Bone marrow (tissue), 2 donors: ENCODE data around the gene SIGLEC1.

Source experiments
- DNase-seq, 2 donors: peaks; one replicate each; lab custom pipeline; 2025; lab: John Stamatoyannopoulos, UW

Gene SIGLEC1

DNA sequence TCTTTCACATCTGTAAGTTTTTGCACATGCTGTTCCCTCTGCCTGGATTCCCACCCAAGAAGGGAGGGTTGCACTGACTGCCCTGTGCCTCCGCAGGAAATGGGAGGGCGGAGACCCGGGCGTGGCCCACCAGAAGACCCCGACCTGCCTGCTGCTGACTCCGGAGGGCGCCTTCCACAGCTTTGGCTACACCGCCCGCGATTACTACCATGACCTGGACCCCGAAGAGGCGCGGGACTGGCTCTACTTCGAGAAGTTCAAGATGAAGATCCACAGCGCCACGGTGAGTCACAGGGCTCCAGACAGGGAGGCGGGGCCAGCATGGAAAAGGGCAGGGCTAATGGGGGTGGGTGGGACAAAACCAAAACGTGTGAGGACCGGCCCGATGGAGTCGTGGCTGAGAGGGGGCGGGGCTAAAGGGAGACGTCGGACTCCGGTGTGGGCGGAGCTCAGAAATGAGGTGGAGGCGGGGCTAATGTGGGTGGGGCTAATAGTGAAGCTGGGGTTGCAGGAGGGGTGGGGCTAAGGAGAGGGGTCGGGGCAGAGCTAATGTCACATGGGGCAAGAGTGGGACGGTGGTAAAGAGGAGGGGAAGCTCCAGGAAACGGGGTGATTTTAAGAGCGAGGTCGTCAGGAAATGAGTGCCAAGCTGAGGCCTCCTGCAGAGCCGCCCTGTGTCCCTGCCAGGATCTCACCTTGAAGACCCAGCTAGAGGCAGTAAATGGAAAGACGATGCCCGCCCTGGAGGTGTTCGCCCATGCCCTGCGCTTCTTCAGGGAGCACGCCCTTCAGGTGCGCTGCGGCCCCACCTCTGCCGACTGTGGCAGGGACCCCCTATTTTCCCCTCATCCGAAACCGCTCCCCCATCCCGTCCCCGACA is 32.6 kb upstream of the SIGLEC1 start:
- peak in 1 of 2 donors; percentile 74 for DNase-seq

DNA sequence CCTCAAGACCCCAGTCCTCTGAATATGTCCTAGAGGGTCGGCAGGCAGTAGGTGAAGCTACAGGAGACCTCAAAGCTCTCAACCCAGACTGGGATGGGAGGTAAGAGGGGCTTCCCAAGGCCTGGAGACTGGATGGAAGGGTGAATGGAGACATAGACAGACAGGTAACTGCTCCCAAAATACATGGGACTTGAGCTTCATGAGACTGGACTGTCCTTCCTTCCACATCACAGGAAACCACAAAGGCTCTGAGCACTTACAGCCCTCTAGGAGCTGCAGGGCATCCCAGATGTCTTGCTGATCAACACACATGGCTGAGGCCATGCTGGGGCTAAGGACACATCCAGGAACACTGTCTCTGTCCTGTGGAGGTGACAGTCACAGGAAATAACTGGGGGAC is 31.6 kb upstream of the SIGLEC1 start:
- no peak for DNase-seq

DNA sequence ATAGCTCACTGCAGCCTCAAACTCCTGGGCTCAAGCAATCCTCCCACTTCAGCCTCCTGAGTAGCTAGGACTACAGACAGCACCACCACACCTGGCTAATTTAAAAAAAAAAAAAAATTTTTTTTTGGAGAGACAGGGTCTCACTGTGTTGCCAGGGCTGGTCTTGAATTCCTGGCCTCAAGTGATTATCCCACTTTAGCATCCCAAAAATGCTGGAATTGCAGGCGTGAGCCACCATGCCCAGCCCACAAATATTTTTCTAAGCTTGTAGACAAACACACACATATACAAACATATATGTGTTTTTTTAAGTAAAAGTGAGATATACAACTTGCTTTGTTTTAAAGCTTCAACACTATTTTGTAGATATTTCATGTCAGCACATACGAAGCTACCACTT is 30.9 kb upstream of the SIGLEC1 start:
- no peak for DNase-seq

DNA sequence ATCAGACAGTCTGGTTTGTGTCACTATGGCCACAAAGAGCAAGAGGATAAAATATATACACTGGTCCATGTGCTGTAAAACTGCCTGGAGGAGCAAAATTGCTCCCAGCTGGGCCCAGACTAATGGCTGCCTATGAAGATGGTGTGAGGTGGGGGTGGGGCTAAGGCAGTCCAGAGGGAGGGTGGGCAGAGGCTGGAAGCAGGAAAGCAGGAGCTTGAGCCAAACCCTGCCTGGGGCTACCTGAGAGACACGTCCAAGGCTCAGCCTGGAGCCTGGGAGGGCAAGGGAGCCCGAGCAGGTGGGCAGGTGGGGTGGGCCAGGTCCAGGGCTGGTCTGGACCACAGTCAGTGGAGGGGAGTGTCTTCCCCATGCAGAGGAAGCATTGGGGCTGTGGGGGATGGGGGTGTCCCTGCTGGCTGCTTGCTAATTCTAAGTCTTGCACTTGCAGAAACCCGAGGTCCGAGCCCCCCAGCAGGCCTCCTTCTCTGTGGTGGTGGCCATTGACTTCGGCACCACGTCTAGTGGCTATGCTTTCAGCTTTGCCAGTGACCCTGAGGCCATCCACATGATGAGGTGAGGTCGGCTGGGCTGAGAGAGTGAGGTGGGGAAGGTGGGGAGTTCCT is 29.5 kb upstream of the SIGLEC1 start:
- no peak for DNase-seq

DNA sequence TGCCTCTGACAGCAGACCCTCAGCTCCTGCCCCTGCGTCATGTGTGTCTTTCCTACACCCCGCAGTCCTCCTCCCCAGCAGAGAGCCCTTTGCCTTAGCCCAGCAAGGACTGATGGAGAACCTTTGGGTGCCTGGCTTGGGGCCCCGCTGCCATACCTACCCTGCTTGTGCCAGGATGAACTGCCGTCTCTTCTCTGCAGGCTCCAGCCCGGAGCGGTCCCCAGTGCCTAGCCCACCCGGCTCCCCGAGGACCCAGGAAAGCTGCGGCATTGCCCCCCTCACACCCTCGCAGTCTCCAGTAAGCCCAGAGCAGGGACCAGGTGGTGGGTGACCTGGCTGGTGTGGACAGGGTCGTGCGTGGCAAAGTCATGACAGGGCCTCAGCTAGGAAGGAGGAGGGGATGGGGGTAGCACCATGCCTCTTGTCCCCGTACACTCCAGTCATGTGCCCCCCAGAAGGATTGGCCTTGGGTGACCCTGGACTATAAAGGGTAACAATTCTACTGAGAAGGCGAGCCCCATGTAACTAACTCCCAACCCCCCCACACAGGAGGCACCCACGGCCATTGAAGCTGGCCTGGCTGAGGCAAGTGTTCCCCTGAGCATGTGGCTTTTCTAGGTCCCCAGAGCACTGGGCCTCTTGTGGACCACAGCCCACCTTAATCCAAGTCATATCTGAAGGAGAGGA is 28.4 kb upstream of the SIGLEC1 start:
- no peak for DNase-seq

DNA sequence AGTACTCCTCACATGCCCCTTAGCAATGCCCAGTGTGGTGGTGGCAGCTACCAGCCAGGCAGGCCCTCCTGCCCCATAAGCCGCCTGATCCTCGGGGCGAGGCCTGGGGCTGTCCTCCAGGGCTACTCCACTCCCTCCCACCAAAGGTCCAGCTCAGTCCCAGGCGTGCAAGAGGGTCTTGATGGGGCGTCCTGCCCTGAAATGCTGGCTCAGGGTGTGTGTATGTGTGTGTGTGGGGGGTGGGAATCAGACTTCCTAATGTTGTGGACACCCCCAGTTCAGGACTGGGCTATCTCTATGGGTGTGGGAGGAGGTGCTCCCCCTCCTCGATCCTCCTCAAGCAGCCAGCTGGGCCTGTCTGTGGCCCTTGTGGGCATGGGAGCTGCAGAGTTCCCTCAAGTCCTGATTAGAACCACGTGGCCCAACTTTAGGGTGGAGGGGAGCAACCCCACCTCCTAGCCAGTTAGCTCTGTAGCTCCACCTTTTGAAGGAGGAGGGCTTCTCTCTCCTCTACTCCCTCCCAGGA is 27.6 kb upstream of the SIGLEC1 start:
- no peak for DNase-seq

DNA sequence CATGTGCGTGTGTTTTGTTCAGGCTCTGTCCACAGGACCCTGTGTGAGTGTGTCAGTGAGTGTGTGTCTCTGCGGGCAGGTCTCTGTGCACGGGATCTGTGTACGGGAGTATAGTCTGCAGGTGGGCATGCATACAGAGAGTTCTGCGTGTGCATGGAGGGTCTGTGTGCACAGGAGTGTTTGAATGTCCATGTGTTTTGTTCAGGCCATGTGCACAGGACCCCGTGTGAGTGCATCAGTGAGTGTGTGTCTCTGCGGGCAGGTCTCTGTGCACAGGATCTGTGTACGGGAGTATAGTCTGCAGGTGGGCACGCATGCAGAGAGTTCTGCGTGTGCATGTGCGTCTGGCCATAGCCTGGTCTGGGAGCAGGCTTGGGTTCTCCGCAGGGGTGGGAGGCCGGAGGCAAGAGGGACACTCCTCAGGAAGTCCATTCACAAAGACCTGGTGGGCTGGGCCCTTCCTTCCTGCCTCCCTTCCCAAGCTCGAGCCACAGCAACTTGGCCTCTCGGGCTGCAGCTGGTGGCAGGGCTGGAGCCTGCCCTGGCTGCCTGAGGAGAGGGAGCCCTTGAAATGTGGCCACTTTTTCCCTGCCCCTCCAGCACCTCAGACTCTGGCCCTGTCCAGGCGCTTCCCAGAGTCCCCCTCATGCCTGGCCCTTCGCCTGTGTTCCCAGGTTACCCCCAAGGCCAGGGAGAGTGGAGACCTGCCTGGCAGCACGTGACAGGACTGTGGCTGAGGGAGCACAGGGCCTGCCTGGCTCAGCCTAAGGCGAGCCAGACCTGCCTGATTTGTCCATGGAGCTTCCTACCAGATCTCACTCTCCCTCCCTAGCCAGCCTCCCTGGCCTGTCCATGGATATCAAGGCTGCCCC is 26.9 kb upstream of the SIGLEC1 start:
- DNase-seq = no peak

DNA sequence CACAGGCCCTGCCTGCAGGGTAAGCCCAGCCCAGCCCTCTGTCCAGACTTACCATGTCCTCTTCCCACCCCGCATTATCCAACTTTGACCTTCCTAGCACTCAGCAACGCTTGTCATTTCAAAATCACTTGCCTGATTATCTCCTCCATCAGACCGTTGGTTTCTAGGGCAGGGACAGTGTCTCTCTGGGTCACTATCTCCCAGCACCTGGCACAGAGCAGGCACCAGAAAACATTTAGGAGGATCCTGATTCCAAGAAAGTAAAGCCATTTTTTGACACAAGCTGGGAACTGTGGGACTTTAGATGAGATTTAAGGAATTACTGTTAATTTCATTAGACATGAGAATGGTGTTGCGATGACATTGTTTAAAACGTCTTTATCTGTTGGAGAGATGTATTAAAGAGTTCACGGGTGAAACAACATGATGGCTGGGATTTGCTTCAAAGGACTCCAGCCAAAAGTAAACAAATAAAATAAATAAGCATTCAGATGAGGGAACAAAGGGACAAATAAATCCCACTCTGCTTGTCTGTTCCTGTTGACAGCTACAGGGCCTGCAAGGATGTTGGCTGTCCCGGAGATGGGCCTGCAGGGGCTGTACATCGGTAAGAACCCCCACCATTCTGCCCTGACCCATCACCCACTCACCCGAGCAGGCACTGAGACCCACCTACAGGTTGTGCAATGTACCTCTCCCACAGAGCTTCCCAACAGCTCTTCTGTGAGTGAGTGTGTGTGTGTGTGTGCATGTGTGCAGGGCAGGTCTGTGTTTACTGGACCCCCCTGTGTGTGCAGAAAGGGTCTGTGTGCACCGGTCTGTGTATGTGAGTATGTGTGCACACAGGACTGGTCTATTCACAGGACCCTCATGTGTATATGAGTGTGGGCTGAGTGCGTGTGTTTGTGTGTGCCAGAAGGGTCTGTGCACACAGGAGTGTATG is 26.0 kb upstream of the SIGLEC1 start:
- DNase-seq = no peak

DNA sequence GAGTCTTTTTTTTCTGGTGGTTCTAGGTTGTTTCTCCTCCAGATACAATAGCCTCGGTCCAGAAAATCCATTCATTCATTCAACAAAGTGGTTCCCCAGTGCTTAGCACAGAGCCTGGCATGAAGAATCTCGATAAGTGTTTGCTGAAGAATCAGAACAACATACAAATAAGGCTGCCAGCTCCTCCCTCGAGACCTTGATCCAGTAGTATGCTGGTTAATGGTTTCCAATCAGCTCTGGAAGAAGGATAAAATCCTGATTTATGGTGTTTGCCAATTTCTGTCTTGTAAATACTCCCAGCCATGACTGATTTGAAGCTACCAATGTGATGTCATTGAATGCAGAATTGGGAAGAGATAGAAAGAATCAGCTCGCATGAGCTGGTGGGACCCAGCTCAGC is 23.4 kb upstream of the SIGLEC1 start:
- no peak for DNase-seq

DNA sequence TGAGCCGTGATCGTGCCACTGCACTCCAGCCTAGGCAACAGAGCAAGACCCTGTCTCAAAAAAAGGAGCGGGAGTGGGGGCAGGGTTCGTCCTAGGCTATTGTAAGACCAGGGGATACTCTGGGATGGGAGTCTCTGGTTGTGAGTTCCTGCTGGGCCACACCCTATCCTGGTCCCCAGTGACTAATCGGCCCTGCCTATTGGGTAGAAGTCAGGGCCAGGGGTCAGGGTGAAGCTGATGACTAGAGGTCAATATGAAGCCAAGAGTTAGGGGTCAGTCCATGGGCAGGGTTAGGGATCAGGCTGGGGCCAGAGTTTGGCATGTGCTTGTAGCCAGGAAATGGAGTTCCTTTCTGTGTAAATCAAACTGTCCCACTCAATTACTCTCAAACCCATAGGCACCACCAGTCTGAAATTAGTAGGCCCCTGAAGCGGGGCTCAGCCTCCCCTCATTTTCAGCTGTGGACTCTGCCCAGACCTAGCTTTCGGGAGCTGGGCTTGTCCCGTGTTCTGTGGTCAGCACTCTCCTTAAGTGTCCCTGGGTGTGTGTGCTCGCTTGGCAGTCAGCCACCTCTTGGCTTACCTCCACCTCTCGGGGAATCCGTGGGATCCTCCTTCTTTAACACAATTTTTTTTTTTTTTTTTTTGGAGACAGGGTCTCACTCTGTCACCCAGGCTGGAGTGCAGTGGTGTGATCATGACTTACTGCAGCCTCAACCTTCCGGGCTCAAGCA is 21.9 kb upstream of the SIGLEC1 start:
- DNase-seq = no peak

DNA sequence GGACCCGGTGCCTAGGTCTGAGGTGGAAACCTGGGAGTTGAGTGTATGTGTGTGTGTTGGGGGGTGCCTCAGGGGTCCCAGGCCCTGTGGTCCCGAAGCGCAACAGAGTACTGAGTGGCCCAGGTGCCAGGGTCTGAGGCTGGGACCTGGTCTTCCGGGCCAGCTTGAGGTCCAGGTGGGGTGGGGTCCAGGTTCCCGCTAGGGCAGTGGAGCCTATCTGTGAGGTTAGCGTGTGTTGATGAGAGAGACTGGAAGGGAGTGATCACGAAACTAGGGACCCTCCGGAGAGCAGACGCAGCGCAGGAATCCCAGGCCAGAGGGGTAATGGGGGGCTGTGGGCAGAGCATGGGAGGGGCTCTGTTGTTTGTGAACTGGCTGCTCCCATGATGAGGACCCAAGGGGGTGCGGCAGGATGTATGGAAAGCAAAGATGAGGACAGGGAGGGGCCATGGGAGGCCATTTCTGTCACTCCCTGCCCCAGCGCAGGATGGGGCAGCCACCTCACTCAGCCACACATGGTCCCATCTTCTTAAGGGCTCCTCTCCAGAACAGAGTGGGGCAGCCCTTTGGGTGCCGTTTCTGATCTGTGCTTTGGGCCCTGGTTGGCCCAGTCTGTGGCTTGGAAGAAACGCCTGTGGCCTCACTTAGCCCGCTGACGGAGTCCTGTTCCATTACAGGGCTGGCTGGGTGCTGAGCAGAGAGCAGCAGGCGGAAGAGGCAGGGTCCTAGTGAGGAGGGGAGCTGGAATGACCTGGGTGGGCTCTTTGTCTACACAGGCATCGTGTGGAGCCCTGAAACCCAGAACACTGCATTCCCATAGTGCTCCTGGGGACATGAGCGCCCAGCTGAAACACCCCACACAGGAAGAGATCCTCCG is 21.0 kb upstream of the SIGLEC1 start:
- no peak for DNase-seq

DNA sequence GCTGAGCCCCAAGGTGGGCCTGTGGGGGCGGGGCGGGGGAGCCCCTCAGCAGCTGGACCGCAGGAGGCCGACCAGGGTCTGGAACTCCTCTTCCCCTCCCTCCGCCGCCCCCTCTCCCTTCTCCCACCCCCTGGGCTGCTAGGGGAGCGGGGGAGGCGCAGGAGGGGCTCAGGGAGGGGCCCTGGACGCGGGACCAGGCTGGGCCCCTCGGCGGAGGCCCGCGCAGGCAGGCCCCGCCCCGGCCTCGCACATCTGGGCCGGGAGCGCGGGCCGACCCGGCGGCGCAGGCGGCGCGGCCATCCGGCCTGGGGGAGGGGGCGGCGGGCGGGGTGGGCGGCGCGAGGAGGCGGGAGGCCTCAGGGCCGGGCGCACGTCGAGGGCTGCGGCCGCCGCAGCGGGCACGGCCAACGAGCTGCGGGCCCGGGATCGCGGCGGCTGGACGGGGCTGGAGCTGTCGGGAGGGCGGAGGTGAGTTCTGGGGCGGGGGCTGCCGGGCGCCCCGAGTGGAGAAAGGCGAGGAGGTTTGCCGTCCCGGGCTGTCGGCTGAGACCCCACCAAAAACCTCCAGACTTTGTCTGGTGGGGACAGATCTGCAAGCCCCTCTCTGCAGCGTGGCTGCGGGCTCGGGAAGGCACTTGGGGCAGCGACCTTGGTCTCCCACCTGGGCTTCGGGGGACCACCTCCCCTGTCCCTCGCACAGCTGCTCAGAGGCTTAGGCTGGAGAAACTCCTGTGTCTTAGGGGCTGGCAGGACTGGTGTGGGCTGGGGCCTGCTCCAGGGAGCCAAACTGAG is 20.1 kb upstream of the SIGLEC1 start, which contains the start of gene HSPA12B:
Gene HSPA12B, plus strand, starts transcription at position 359 of the 792 bp plus-strand sequence. CDS start 5,990 bp downstream, outside the sequence.
- DNase-seq = no peak

DNA sequence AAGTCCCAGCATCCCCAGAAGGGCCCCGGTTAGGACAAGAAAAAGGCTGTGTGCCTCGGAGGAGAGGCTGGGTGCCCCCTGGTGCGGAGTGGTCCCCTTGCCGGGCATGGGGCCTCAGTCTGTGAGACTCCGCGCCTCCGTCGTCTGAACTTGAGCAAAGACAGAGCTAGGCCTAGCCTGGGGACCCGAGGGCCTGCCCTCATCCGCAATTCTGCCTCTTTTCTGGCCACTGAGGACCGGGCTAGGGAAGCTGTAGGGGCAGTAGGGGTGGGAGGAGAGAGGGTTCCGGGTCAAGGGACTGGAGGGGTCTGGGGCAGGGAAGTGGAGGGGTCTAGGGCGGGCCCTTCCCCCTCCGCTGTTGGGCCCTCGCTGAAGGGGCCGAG is 19.5 kb upstream of the SIGLEC1 start:
- DNase-seq = no peak

DNA sequence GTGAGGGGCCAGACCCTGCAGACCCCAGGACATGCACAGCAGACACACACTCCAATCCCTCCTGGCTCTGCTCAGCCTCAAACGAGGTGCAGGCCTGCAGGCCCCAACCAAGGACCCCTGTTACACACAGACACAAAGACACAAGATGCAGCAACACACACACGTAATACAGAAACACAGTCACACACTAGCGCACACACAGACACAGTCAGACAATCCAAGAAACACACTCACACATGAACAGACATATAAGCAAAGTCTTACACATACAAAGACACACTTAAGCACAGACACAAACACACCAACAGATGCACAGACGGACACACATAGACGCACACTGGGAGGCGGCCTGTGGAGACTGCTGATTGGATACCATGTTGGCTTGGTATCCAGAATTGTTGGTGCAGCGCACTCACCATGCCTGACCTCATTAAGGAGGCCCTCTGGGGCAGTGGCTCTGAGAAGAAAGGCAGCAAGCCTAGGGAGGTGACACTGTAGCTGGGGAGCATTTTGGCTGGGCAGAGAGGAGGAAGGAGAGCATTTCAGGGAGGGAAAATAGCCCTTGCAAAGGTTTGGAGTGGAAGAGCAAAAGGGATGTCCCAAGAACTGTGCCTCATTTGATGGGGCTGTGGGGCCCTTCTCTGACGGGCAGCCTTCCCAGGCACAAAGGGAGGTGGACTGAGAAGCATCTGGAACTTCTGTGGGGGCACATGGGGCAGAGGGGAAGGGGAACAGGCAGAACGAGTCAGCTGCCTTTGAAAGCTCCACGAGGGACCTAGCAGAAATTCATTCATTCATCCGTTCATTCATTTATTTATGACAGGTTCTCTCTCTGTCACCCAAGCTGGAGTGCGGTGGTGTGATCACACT is 18.6 kb upstream of the SIGLEC1 start:
- no peak for DNase-seq

DNA sequence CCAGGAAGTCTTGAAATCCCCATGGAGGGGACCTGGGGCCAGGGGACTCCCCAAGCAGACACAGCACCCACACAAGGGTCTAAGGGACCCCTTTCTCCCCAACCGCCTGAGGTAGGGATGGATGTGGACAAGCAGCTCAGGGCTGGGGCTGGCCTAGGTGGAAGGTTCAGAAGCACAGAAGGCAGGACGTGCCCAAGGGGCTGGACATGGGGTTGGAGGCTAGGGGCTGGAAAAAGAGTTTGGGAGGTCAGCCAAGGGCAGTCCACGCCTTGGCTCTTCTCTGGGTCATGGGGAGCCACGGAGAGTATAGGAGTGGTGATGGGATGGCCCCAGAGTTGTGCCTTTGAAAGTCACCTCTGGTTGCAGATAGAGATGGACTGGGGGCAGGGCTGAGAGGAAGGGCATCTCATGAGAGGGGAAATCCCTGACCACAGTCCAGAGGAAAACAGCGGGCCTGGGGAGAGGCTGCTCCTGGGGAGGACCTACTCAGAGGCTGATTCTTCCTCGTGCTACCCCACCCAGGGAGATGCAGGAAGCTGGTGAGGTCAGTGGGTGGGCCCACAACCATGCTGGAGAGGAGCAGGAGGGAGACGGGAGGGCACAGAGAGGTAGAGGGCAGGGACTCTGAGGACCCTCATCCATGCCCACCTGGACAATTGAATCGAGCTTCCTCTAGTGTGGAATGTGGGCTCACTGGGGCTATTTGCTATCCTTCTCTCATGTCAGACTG is 17.6 kb upstream of the SIGLEC1 start:
- no peak for DNase-seq

DNA sequence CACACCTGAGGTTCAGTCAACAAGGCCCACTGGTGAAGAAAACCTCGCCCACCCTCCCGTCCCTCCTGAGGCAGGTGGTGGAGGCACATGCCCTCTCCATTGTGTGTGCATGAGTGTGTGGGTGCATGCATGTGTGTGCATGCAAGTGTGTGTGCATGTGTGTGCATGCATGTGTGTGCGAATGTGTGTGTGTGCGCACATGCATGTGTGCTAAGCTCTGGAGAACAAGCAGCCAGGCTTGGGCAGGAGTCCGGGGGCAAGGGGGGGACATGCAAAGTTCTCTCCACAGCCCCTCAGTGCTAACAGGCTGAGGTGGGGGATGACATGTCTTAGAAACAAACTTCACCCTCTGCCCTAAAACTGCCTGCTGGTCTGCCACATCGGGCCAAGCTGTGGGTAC is 17.0 kb upstream of the SIGLEC1 start:
- no peak for DNase-seq
